HG02973 (cell line): ENCODE data around the gene VWA1.
"Not testable (repeated sequence)": the region's sequence is repeated elsewhere in the genome, so short reads cannot be mapped to it uniquely, and the experiment has no call there.

ENCODE experiments used
- ATAC-seq: cut with Tn5 transposase; IDR thresholded peaks from one replicate; pipeline ENCODE4 v1.9.1; 2021; ENCODE audit warnings: moderate library complexity; ENCODE audit not compliant: unreplicated experiment

Gene VWA1

GRCh38 chr1:1455366-1455884 lies 19.9 kb downstream of the VWA1 start:
- no peak for ATAC-seq

GRCh38 chr1:1455934-1456333 lies 20.4 kb downstream of the VWA1 start:
- ATAC-seq: not testable (repeated sequence)

- not testable (repeated sequence) for ATAC-seq
Observed at GRCh38 chr1:1456683-1457255, 21.3 kb downstream of the VWA1 start.

GRCh38 chr1:1459156-1459555 lies 23.7 kb downstream of the VWA1 start:
- not testable (repeated sequence) for ATAC-seq

- not testable (repeated sequence) for ATAC-seq
Observed at GRCh38 chr1:1459711-1460110, 24.2 kb downstream of the VWA1 start.

- ATAC-seq: no peak
Observed at GRCh38 chr1:1460540-1461130, 25.1 kb downstream of the VWA1 start.

- no peak for ATAC-seq
Observed at GRCh38 chr1:1461721-1462317, 26.3 kb downstream of the VWA1 start.

GRCh38 chr1:1462318-1462966 lies 27.0 kb downstream of the VWA1 start:
- no peak for ATAC-seq

- no peak for ATAC-seq
Observed at GRCh38 chr1:1463312-1463711, 27.8 kb downstream of the VWA1 start.

- ATAC-seq: not testable (repeated sequence)
Observed at GRCh38 chr1:1468196-1468985, 32.9 kb downstream of the VWA1 start.

- ATAC-seq: no peak
Observed at GRCh38 chr1:1470626-1471388, 35.3 kb downstream of the VWA1 start.

- ATAC-seq: peak; percentile 83
Observed at GRCh38 chr1:1471389-1472052, 36.0 kb downstream of the VWA1 start, which contains the start of gene ATAD3B. Gene ATAD3B (plus strand): TSS chr1:1471765. CDS start chr1:1471885, 120 bp downstream.

- peak; percentile 26 for ATAC-seq
Observed at GRCh38 chr1:1472053-1472876, 36.8 kb downstream of the VWA1 start.

- ATAC-seq: not testable (repeated sequence)
Observed at GRCh38 chr1:1476011-1476410, 40.5 kb downstream of the VWA1 start.

GRCh38 chr1:1477206-1477605 lies 41.7 kb downstream of the VWA1 start:
- ATAC-seq: no peak

- ATAC-seq: no peak
Observed at GRCh38 chr1:1479547-1480487, 44.3 kb downstream of the VWA1 start.

- not testable (repeated sequence) for ATAC-seq
Observed at GRCh38 chr1:1480488-1480867, 45.0 kb downstream of the VWA1 start.

- ATAC-seq: not testable (repeated sequence)
Observed at GRCh38 chr1:1481811-1482210, 46.3 kb downstream of the VWA1 start.
